ENCODE results near the gene AMACR.
"Not testable (repeated sequence)": the region's sequence is repeated elsewhere in the genome, so short reads cannot be mapped to it uniquely, and the experiment has no call there.

The AMACR gene

GRCh38 chr5:33964132-33964700, 43.6 kb downstream of the AMACR start:
- H3K9me3 ChIP-seq (ENCODE audit: control extremely low read depth in 1 of 5, control insufficient read depth in 4 of 5, insufficient read depth in 2 of 5, low read depth in 1 of 5, low read length in 4 of 5) = no peaks in the 10 kb centered on the region
- POLR2A ChIA-PET = no interaction called here
- CTCF ChIA-PET = no interaction called here
- H3K4me1 ChIP-seq (ENCODE audit: control extremely low read depth in 1 of 4, control insufficient read depth in 4 of 4, insufficient read depth in 4 of 4, low read length in 3 of 4) = peaks cover 0 to 8% (median 2%) of the 10 kb centered on the region in 4 experiments
- 17% methylated on average over 1 of the region's 2 CpGs for whole genome bisulfite sequencing (ENCODE audit: insufficient coverage)
- DNase-seq = peak; percentile 40 to 76 (median 69)
- no peaks in the 10 kb centered on the region for H3K36me3 ChIP-seq (ENCODE audit: control insufficient read depth in 4 of 4, insufficient read depth in 4 of 4, low read length in 3 of 4)
- no peaks in the 10 kb centered on the region for H3K27me3 ChIP-seq (replicated peaks in 2 of 5; ENCODE audit: control insufficient read depth in 4 of 5, insufficient read depth in 5 of 5, low read length in 4 of 5)
- H3K27ac ChIP-seq (ENCODE audit: insufficient read depth in 1 of 2, low read depth in 1 of 2, low read length in 2 of 2, poor library complexity in 1 of 2, severe bottlenecking in 2 of 2) = no peak overlapping the region
- H3K4me3 ChIP-seq (ENCODE audit: control insufficient read depth in 1 of 7, extremely low read depth in 1 of 7, insufficient read depth in 4 of 7, low read depth in 2 of 7, low read length in 6 of 7) = no peak overlapping the region

- Histone ChIP-seq H3K27me3 (replicated peaks in 2 of 5; ENCODE audit: control insufficient read depth in 4 of 5, insufficient read depth in 5 of 5, low read length in 4 of 5) (peaks cover 0 to 4% (median 0%) of the 10 kb centered on the region in 5 experiments), H3K36me3 (ENCODE audit: control insufficient read depth in 4 of 4, insufficient read depth in 4 of 4, low read length in 3 of 4) (no peaks in the 10 kb centered on the region), H3K4me3 (ENCODE audit: control insufficient read depth in 1 of 7, extremely low read depth in 1 of 7, insufficient read depth in 4 of 7, low read depth in 2 of 7, low read length in 6 of 7) (no peak overlapping the region), H3K4me1 (ENCODE audit: control extremely low read depth in 1 of 4, control insufficient read depth in 4 of 4, insufficient read depth in 4 of 4, low read length in 3 of 4) (no peaks in the 10 kb centered on the region), H3K9me3 (ENCODE audit: control extremely low read depth in 1 of 5, control insufficient read depth in 4 of 5, insufficient read depth in 2 of 5, low read depth in 1 of 5, low read length in 4 of 5) (peaks cover 0 to 7% (median 0%) of the 10 kb centered on the region in 5 experiments), H3K27ac (ENCODE audit: insufficient read depth in 1 of 2, low read depth in 1 of 2, low read length in 2 of 2, poor library complexity in 1 of 2, severe bottlenecking in 2 of 2) (no peak overlapping the region)
- POLR2A ChIA-PET = no interaction called here
- DNase-seq = no peak
- CTCF ChIA-PET = no interaction called here
- no CpG with 5 or more reads among the region's 2 CpGs for WGBS (ENCODE audit: insufficient coverage)
Observed at GRCh38 chr5:33958176-33958575, 49.7 kb downstream of the AMACR start.

DNA sequence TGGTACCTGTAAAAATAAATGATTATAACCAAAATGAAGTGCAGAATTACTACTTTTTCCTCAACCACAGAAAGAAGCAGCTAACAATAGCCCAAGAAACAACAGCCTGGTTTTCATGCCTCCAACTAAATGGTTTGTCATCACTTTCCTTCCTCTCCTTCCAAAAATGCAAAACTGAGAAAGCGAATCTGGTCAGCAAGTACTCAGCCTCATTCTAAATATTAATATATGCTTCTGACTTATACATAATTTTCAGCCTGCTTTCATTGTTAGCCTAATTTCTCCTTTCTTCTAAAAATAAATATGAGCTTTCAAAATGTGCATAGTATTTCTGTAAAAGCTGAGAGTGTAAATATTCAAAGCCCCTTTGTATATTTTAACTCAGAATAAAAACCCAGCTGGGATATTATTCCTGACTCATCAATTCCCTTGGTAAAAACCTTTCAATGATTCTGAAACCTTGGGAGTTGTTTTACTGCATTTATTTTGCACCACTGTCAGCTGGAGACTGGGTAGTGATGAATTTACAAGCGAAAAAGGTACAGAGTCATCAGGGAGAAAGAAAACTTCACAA, 50.2 kb downstream of the AMACR start:
- Histone ChIP-seq H3K36me3 (ENCODE audit: control insufficient read depth in 4 of 4, insufficient read depth in 4 of 4, low read length in 3 of 4) (no peaks in the 10 kb centered on the region), H3K27me3 (replicated peaks in 2 of 5; ENCODE audit: control insufficient read depth in 4 of 5, insufficient read depth in 5 of 5, low read length in 4 of 5) (peaks cover 0 to 4% (median 0%) of the 10 kb centered on the region in 5 experiments), H3K9me3 (ENCODE audit: control extremely low read depth in 1 of 5, control insufficient read depth in 4 of 5, insufficient read depth in 2 of 5, low read depth in 1 of 5, low read length in 4 of 5) (peaks cover 0 to 7% (median 0%) of the 10 kb centered on the region in 5 experiments), H3K27ac (ENCODE audit: insufficient read depth in 1 of 2, low read depth in 1 of 2, low read length in 2 of 2, poor library complexity in 1 of 2, severe bottlenecking in 2 of 2) (no peak overlapping the region), H3K4me1 (ENCODE audit: control extremely low read depth in 1 of 4, control insufficient read depth in 4 of 4, insufficient read depth in 4 of 4, low read length in 3 of 4) (no peaks in the 10 kb centered on the region), H3K4me3 (ENCODE audit: control insufficient read depth in 1 of 7, extremely low read depth in 1 of 7, insufficient read depth in 4 of 7, low read depth in 2 of 7, low read length in 6 of 7) (no peak overlapping the region)
- ChIA-PET CTCF (interaction anchor here (1.4 to 3.6 kb wide), 2 partner anchors 12 to 488 kb away, joined by 3 to 12 read pairs; no protein-coding TSS in a partner anchor), POLR2A (no interaction called here)
- WGBS (ENCODE audit: insufficient coverage) = no CpG with 5 or more reads among the region's 2 CpGs
- no peak for DNase-seq

- H3K27me3 ChIP-seq (replicated peaks in 2 of 5; ENCODE audit: control insufficient read depth in 4 of 5, insufficient read depth in 5 of 5, low read length in 4 of 5); H3K27ac ChIP-seq (ENCODE audit: insufficient read depth in 1 of 2, low read depth in 1 of 2, low read length in 2 of 2, poor library complexity in 1 of 2, severe bottlenecking in 2 of 2); H3K36me3 ChIP-seq (ENCODE audit: control insufficient read depth in 4 of 4, insufficient read depth in 4 of 4, low read length in 3 of 4); DNase-seq; CTCF ChIA-PET; H3K9me3 ChIP-seq (ENCODE audit: control extremely low read depth in 1 of 5, control insufficient read depth in 4 of 5, insufficient read depth in 2 of 5, low read depth in 1 of 5, low read length in 4 of 5); POLR2A ChIA-PET; H3K4me3 ChIP-seq (ENCODE audit: control insufficient read depth in 1 of 7, extremely low read depth in 1 of 7, insufficient read depth in 4 of 7, low read depth in 2 of 7, low read length in 6 of 7); H3K4me1 ChIP-seq (ENCODE audit: control extremely low read depth in 1 of 4, control insufficient read depth in 4 of 4, insufficient read depth in 4 of 4, low read length in 3 of 4): not testable (repeated sequence)
- 100% methylated on average over 2 of the region's 5 CpGs for WGBS (ENCODE audit: insufficient coverage)
Observed at GRCh38 chr5:33952175-33952574, 55.7 kb downstream of the AMACR start.

- no peak overlapping the region for H3K4me3 ChIP-seq (ENCODE audit: control insufficient read depth in 1 of 7, extremely low read depth in 1 of 7, insufficient read depth in 4 of 7, low read depth in 2 of 7, low read length in 6 of 7)
- H3K4me1 ChIP-seq (ENCODE audit: control extremely low read depth in 1 of 4, control insufficient read depth in 4 of 4, insufficient read depth in 4 of 4, low read length in 3 of 4) = no peaks in the 10 kb centered on the region
- H3K36me3 ChIP-seq (ENCODE audit: control insufficient read depth in 4 of 4, insufficient read depth in 4 of 4, low read length in 3 of 4) = no peaks in the 10 kb centered on the region
- H3K27ac ChIP-seq (ENCODE audit: insufficient read depth in 1 of 2, low read depth in 1 of 2, low read length in 2 of 2, poor library complexity in 1 of 2, severe bottlenecking in 2 of 2) = no peak overlapping the region
- ChIA-PET CTCF (no interaction called here), POLR2A (no interaction called here)
- DNase-seq = no peak
- H3K27me3 ChIP-seq (replicated peaks in 2 of 5; ENCODE audit: control insufficient read depth in 4 of 5, insufficient read depth in 5 of 5, low read length in 4 of 5) = peaks cover 0 to 42% (median 19%) of the 10 kb centered on the region in 5 experiments
- peaks cover 0 to 3% (median 0%) of the 10 kb centered on the region in 5 experiments for H3K9me3 ChIP-seq (ENCODE audit: control extremely low read depth in 1 of 5, control insufficient read depth in 4 of 5, insufficient read depth in 2 of 5, low read depth in 1 of 5, low read length in 4 of 5)
- 88% methylated on average over 8 of the region's 12 CpGs for WGBS (ENCODE audit: insufficient coverage)
Observed at GRCh38 chr5:33944543-33945132, 63.2 kb downstream of the AMACR start.

- peaks cover 0 to 8% (median 7%) of the 10 kb centered on the region in 4 experiments for H3K4me1 ChIP-seq (ENCODE audit: control extremely low read depth in 1 of 4, control insufficient read depth in 4 of 4, insufficient read depth in 4 of 4, low read length in 3 of 4)
- peaks cover 0 to 8% (median 0%) of the 10 kb centered on the region in 5 experiments for H3K9me3 ChIP-seq (ENCODE audit: control extremely low read depth in 1 of 5, control insufficient read depth in 4 of 5, insufficient read depth in 2 of 5, low read depth in 1 of 5, low read length in 4 of 5)
- H3K27me3 ChIP-seq (replicated peaks in 2 of 5; ENCODE audit: control insufficient read depth in 4 of 5, insufficient read depth in 5 of 5, low read length in 4 of 5) = peaks cover 0 to 75% (median 31%) of the 10 kb centered on the region in 5 experiments
- no peaks in the 10 kb centered on the region for H3K36me3 ChIP-seq (ENCODE audit: control insufficient read depth in 4 of 4, insufficient read depth in 4 of 4, low read length in 3 of 4)
- H3K4me3 ChIP-seq (ENCODE audit: control insufficient read depth in 1 of 7, extremely low read depth in 1 of 7, insufficient read depth in 4 of 7, low read depth in 2 of 7, low read length in 6 of 7) = no peak overlapping the region
- WGBS (ENCODE audit: insufficient coverage) = 100% methylated on average over 1 of the region's 5 CpGs
- ChIA-PET CTCF (interaction anchor here (1.3 kb wide), 1 partner anchor 352 kb away, joined by 4 read pairs; no protein-coding TSS in a partner anchor), POLR2A (no interaction called here)
- H3K27ac ChIP-seq (ENCODE audit: insufficient read depth in 1 of 2, low read depth in 1 of 2, low read length in 2 of 2, poor library complexity in 1 of 2, severe bottlenecking in 2 of 2) = no peak overlapping the region
- DNase-seq = no peak
Observed at GRCh38 chr5:33941090-33941489, 66.8 kb downstream of the AMACR start.
